ENCODE data around the gene LPAR1. TPM values are rescaled to one million over a fixed set of nuclear protein-coding genes. Genes with fewer than 3 reads are reported as not detected.

Gene LPAR1
- total RNA-seq, 1 experiment from 2014 or later, result 11.0 TPM

GRCh38 chr9:111005746-111006470 lies 32.4 kb downstream of the LPAR1 start:
- DNase-seq (ENCODE audit: low read depth, low spot score) (no peak), ATAC-seq (no peak)
- no peaks in the 10 kb centered on the region for H3K36me3 ChIP-seq (ENCODE audit: control insufficient read depth, insufficient read depth, low read length)
- intact Hi-C loops (cut with micrococcal nuclease; ENCODE audit: unreplicated experiment), result no loop called here
- in situ Hi-C loops (cut with HindIII; ENCODE audit: low pct_unique_long_range_greater_than_20kb, low sequenced_read_pairs), result no loop called here
- no peak overlapping the region for H3K27ac ChIP-seq (ENCODE audit: low read length)
- H3K4me3 ChIP-seq (ENCODE audit: low read depth in 2 of 2, low read length in 2 of 2), result no peak overlapping the region
- POLR2A ChIA-PET, result no interaction called here
- H3K27me3 ChIP-seq (ENCODE audit: control insufficient read depth, insufficient read depth, low read length), result no peaks in the 10 kb centered on the region
- TF ChIP-seq, protein P1, sequence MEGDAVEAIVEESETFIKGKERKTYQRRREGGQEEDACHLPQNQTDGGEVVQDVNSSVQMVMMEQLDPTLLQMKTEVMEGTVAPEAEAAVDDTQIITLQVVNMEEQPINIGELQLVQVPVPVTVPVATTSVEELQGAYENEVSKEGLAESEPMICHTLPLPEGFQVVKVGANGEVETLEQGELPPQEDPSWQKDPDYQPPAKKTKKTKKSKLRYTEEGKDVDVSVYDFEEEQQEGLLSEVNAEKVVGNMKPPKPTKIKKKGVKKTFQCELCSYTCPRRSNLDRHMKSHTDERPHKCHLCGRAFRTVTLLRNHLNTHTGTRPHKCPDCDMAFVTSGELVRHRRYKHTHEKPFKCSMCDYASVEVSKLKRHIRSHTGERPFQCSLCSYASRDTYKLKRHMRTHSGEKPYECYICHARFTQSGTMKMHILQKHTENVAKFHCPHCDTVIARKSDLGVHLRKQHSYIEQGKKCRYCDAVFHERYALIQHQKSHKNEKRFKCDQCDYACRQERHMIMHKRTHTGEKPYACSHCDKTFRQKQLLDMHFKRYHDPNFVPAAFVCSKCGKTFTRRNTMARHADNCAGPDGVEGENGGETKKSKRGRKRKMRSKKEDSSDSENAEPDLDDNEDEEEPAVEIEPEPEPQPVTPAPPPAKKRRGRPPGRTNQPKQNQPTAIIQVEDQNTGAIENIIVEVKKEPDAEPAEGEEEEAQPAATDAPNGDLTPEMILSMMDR (IDR thresholded peaks at IDR 0.05), result no peak
- TF ChIP-seq POLR2AphosphoS5 (IDR thresholded peaks at IDR 0.05; ENCODE audit: low read depth, low read length), result no peak
- CTCF ChIA-PET, result no interaction called here
- no TSS peak for BruUV-seq (replicated peaks)
- H3K4me1 ChIP-seq (ENCODE audit: control insufficient read depth, insufficient read depth, low read length), result no peaks in the 10 kb centered on the region
- H3K9me3 ChIP-seq (ENCODE audit: control insufficient read depth, insufficient read depth, low read depth, low read length), result no peaks in the 10 kb centered on the region

- CTCF ChIA-PET, result no interaction called here
Measured at GRCh38 chr9:111004936-111005335, 33.3 kb downstream of the LPAR1 start.

DNA sequence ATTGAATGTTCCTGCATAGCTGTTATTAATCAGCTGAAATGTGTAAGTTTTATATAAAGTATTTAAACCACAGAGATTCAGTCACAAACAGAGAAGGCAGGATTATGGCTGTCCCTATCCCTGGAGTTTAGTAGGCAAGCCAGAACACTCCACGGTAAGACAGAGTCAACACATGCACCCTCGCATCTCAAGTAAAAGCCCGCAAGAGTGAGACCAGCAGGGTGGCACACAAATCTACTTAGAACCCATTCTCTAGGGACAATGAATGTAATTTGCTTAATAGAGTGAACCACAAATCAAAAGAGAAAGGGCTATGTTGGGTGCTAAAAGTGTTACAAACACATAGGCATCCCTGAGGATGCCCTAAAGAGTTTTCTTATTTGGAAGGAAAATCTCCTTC lies 35.1 kb downstream of the LPAR1 start:
- H3K36me3 ChIP-seq (ENCODE audit: control insufficient read depth, insufficient read depth, low read length), result no peaks in the 10 kb centered on the region
- ChIA-PET CTCF (no interaction called here), POLR2A (no interaction called here)
- no peak overlapping the region for H3K4me3 ChIP-seq (ENCODE audit: low read depth in 2 of 2, low read length in 2 of 2)
- H3K4me1 ChIP-seq (ENCODE audit: control insufficient read depth, insufficient read depth, low read length), result no peaks in the 10 kb centered on the region
- in situ Hi-C loops (cut with HindIII; ENCODE audit: low pct_unique_long_range_greater_than_20kb, low sequenced_read_pairs), result no loop called here
- DNase-seq (ENCODE audit: low read depth, low spot score) (no peak), ATAC-seq (no peak)
- TF ChIP-seq, protein P1 (IDR thresholded peaks at IDR 0.05), result no peak
- no peak for TF ChIP-seq SIN3A (IDR thresholded peaks at IDR 0.05; ENCODE audit: borderline replicate concordance, insufficient read depth, low read depth, low read length)
- no peak for TF ChIP-seq TCF7L2 (IDR thresholded peaks at IDR 0.05; ENCODE audit: low read depth, low read length)
- no peak for TF ChIP-seq POLR2AphosphoS5 (IDR thresholded peaks at IDR 0.05; ENCODE audit: low read depth, low read length)
- TF ChIP-seq, protein P2, sequence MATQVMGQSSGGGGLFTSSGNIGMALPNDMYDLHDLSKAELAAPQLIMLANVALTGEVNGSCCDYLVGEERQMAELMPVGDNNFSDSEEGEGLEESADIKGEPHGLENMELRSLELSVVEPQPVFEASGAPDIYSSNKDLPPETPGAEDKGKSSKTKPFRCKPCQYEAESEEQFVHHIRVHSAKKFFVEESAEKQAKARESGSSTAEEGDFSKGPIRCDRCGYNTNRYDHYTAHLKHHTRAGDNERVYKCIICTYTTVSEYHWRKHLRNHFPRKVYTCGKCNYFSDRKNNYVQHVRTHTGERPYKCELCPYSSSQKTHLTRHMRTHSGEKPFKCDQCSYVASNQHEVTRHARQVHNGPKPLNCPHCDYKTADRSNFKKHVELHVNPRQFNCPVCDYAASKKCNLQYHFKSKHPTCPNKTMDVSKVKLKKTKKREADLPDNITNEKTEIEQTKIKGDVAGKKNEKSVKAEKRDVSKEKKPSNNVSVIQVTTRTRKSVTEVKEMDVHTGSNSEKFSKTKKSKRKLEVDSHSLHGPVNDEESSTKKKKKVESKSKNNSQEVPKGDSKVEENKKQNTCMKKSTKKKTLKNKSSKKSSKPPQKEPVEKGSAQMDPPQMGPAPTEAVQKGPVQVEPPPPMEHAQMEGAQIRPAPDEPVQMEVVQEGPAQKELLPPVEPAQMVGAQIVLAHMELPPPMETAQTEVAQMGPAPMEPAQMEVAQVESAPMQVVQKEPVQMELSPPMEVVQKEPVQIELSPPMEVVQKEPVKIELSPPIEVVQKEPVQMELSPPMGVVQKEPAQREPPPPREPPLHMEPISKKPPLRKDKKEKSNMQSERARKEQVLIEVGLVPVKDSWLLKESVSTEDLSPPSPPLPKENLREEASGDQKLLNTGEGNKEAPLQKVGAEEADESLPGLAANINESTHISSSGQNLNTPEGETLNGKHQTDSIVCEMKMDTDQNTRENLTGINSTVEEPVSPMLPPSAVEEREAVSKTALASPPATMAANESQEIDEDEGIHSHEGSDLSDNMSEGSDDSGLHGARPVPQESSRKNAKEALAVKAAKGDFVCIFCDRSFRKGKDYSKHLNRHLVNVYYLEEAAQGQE (IDR thresholded peaks at IDR 0.05; ENCODE audit: insufficient read depth in 1 of 2, low read depth in 2 of 2, low read length in 1 of 2), result no peak
- no peak overlapping the region for H3K27ac ChIP-seq (ENCODE audit: low read length)
- H3K27me3 ChIP-seq (ENCODE audit: control insufficient read depth, insufficient read depth, low read length), result no peaks in the 10 kb centered on the region
- no TSS peak for BruUV-seq (replicated peaks)
- H3K9me3 ChIP-seq (ENCODE audit: control insufficient read depth, insufficient read depth, low read depth, low read length), result no peaks in the 10 kb centered on the region
- intact Hi-C loops (cut with micrococcal nuclease; ENCODE audit: unreplicated experiment), result no loop called here

More at GRCh38 chr9:111004936-111005335, 33.3 kb downstream of the LPAR1 start:
- Histone ChIP-seq H3K9me3 (ENCODE audit: control insufficient read depth, insufficient read depth, low read depth, low read length) (no peaks in the 10 kb centered on the region), H3K4me1 (ENCODE audit: control insufficient read depth, insufficient read depth, low read length) (no peaks in the 10 kb centered on the region), H3K36me3 (ENCODE audit: control insufficient read depth, insufficient read depth, low read length) (no peaks in the 10 kb centered on the region), H3K4me3 (ENCODE audit: low read depth in 2 of 2, low read length in 2 of 2) (no peak overlapping the region), H3K27ac (ENCODE audit: low read length) (no peak overlapping the region), H3K27me3 (ENCODE audit: control insufficient read depth, insufficient read depth, low read length) (no peaks in the 10 kb centered on the region)
- no TSS peak for BruUV-seq (replicated peaks)
- in situ Hi-C loops (cut with HindIII; ENCODE audit: low pct_unique_long_range_greater_than_20kb, low sequenced_read_pairs) (no loop called here), intact Hi-C loops (cut with micrococcal nuclease; ENCODE audit: unreplicated experiment) (no loop called here)
- POLR2A ChIA-PET, result no interaction called here
- TF ChIP-seq TCF7L2 (IDR thresholded peaks at IDR 0.05; ENCODE audit: low read depth, low read length), result no peak
- no peak for TF ChIP-seq POLR2AphosphoS5 (IDR thresholded peaks at IDR 0.05; ENCODE audit: low read depth, low read length)
- no peak for TF ChIP-seq SIN3A (IDR thresholded peaks at IDR 0.05; ENCODE audit: borderline replicate concordance, insufficient read depth, low read depth, low read length)
- no peak for DNase-seq (ENCODE audit: low read depth, low spot score)
- ATAC-seq, result no peak

Measured in Panc1 (cell line).